C4-2B (cell line): ENCODE results near the gene ARMH4.

Source experiments
- H3K27ac ChIP-seq: fragments of 450-650 bp; 2 replicates; pipeline ENCODE4 v1.5.1; 2017
- ZFX ChIP-seq: fragments of 450-650 bp; IDR thresholded peaks from 2 replicates; pipeline ENCODE4 v1.6.1; 2017
- TF ChIP-seq, protein P1 (sequence below): fragments of 450-650 bp; conservative IDR thresholded peaks from 2 replicates; pipeline ENCODE4 v1.5.1; 2017; ENCODE audit warnings: mild to moderate bottlenecking

Gene ARMH4

DNA sequence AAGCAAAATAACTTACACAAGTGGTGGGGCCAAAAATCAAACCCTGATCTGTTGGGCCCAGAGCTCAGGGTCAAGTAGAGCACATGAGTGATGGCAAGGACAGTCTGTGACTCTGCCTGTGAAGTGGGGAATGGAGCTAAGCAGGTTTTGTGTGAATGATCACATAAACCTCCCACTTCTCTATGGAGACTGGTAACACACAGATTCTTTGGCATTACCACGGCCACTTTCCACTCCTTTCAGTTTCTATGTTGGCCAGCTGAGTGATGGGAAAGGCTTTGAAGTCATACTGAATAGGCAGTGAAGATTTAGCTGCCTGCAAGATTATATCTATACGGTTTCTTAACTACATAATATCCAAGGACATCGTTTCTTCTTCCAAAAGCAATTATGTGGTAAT lies 97.9 kb downstream of the ARMH4 start:
- TF ChIP-seq ZFX: no peak
- TF ChIP-seq, protein P1, sequence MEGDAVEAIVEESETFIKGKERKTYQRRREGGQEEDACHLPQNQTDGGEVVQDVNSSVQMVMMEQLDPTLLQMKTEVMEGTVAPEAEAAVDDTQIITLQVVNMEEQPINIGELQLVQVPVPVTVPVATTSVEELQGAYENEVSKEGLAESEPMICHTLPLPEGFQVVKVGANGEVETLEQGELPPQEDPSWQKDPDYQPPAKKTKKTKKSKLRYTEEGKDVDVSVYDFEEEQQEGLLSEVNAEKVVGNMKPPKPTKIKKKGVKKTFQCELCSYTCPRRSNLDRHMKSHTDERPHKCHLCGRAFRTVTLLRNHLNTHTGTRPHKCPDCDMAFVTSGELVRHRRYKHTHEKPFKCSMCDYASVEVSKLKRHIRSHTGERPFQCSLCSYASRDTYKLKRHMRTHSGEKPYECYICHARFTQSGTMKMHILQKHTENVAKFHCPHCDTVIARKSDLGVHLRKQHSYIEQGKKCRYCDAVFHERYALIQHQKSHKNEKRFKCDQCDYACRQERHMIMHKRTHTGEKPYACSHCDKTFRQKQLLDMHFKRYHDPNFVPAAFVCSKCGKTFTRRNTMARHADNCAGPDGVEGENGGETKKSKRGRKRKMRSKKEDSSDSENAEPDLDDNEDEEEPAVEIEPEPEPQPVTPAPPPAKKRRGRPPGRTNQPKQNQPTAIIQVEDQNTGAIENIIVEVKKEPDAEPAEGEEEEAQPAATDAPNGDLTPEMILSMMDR: no peak
- H3K27ac ChIP-seq: no peak overlapping the region

DNA sequence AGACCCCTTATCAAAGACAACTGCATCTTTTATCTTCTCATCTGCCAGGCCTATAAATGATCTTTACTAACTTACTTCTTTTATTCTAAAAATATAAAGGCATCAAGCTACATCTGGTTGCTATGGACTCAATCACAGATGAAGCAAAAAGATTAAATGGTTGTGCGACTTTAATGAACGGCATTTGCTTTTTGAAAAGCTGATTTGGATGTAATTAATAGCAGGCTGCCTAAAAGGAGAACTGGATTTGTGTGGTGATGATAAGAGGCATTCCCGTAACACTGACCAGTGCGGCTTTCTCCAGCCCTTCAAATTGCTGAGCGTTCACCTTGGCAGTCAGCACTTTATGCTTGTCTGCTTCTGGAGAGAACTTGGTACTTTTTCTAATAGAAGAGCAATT lies 103.8 kb downstream of the ARMH4 start:
- TF ChIP-seq ZFX: no peak
- TF ChIP-seq, protein P1: no peak
- no peak overlapping the region for H3K27ac ChIP-seq

DNA sequence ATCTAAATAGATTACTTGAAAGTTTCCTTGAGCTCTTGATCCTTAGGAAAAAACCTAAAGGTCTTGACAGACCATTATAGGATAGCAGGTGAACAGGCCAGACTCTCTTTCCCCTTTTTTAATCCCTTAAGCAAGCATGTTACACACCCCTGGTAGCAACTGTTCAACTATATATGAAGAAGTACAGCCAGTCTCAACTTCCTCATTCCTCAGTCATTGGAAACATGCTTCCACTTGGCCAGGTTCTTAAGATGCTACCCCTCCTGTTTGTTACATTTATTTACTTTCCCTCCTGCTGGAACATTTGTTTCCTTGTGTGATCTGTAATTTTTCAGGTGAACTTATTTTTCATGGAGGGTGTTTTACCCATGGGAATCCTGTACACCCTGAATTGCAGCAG lies 124.1 kb downstream of the ARMH4 start:
- no peak for TF ChIP-seq ZFX
- TF ChIP-seq, protein P1: no peak
- no peak overlapping the region for H3K27ac ChIP-seq

DNA sequence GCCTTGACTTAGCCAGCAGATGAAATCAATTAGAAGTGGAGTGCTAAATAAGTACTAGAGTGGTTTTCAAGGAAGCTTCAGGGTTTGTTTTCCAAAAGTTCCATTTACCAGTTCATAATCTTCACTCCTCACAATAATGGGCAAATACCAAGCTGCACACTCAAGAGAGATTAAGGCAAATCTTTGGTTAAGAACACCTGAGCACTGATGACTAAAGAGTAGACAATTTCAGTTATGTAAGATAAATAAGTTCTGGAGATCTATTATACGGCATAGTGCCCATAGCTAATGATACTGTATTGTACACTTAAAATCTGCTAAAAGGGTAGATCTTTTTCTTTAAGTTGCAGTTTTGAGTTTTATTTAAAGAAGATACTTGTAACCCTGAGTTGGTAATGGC lies 125.0 kb downstream of the ARMH4 start:
- no peak overlapping the region for H3K27ac ChIP-seq
- no peak for TF ChIP-seq ZFX
- TF ChIP-seq, protein P1: no peak

DNA sequence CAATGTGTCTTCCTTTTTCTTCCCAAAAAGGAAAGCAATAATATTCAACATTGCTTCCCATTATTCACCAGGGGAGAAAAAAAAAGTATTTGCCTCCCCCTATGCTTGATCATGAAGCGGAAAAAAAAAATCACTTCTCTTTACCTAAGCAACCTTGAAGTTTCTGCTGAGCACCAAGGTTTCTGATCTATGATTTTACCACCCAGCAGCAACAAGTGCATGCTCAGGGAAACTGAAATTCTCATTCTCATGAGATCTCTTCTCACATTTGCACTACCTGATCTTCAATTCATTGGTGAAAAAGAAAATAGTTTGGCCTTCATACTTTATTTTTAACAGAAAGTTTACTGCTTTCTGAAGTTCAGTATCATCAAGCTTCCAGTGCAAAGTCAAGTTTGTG lies 125.8 kb downstream of the ARMH4 start:
- no peak overlapping the region for H3K27ac ChIP-seq
- no peak for TF ChIP-seq ZFX
- TF ChIP-seq, protein P1: no peak

DNA sequence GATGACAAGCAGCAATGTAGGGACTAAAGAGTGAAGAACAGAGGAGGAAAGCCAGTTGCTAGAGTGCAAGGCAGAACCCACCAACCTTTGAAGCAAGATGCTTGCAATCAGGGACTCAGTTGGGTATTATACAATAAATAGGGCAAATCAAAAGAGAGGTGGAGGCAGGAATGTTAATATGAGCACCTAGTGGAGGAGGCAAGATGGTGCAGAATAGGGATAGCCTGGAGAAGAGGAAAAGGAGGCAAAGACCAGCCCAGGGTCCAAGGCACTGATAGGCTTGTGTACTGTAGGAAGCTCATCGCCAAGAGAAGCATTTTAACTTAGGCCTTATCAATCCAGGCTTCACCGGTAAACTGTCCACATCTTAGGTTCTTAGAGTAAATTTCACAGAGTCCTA lies 137.2 kb downstream of the ARMH4 start:
- TF ChIP-seq, protein P1: no peak; the same call in 1 of the 2 replicates
- TF ChIP-seq ZFX: no peak
- no peak overlapping the region for H3K27ac ChIP-seq

DNA sequence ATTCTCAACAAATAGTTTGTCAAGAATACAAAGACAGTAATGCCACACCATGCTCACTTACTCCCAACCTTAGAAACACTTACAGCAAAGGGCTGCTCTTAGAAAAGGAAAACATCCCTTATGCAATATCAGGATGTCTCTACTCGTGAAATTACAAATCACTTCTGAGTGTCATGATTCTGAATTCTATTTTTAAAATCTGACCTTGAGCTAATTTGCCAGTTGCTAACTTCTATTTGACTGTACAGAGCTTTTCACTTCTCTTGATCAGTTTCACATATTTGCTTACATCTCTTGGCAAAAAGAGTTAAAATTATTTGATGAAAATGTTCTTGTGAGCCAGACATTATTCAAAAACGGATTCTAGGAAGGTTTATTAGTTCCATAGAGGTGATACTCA lies 149.4 kb downstream of the ARMH4 start:
- TF ChIP-seq, protein P1: no peak
- no peak for TF ChIP-seq ZFX
- H3K27ac ChIP-seq: no peak overlapping the region
